Measurements from ENCODE around the gene B3GNT7.

DNA sequence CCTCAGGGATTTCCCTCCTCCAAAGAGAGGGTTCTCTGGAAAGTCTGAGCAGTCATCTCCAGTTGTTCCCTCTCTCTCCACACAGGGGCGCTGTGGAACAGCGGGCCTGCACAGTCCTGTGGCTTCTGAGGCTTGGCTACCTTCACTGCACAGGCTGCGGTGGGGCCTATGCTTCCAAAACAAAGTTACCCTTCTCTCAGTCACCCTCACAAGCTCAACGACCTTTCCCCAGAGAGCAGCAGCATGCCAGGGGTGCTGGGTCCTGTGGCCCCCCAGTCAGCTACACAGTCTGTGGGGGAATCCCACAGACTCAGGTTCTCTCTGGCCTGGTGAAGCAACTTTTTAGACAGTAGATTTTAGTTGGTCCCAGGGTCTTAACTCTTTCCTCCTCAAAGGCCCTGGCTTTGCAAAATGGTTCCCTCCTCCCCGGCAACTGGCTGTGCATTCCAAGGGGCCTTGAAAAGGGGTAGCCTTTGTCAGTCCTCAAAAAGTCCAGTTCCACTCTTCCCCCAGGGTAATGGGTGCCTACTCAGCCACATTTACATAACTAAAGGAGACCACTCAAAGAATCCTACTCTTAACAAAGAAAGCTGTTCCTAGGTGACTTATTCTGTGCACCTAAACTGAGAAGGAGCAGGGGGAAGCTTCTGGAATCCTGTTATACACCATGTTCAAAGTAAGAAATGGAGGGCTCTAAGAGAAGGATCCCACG, 14.9 kb downstream of the B3GNT7 start:
- TF ChIP-seq POLR2AphosphoS5 (IDR thresholded peaks at IDR 0.05) (no peak), CTCF (IDR thresholded peaks at IDR 0.05) (no peak), EP300 (IDR thresholded peaks at IDR 0.05) (no peak)
